OCI-LY7 (cell line): ENCODE results near the gene HOXD8.

Source experiments
- EZH2phosphoT487 ChIP-seq: fragments of 200-600 bp; sonication (generic); IDR thresholded peaks from 2 replicates; pipeline ENCODE4 v1.6.1; 2018; ENCODE audit warnings: low read depth, borderline replicate concordance, mild to moderate bottlenecking, mixed run types, antibody characterized with exemption, low read length, moderate library complexity, mixed read lengths
- TF ChIP-seq, protein P1 (sequence below): fragments of 200-600 bp; sonication (generic); conservative IDR thresholded peaks from 2 replicates; pipeline ENCODE4 v1.5.1; 2014; ENCODE audit warnings: mild to moderate bottlenecking, antibody characterized with exemption, low read length, moderate library complexity, mixed read lengths

DNA sequence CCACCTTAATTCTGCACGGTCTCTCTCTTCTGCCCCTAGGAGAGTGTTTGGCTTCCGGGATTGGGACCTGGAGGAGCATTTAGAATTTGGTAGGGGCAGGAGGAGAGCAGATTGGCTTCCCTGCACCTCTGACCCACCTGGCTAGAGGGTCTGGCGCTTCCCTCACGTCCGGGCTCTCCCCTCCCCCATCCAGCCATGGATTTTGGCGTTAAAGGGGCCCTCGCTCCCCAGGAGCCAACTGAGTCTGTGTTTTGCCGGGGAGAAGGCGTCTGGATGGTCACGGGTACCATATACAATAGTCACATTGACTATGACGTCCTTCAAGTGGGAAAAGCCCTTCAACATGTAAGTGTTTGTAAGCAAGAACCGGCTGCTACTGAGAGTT lies 34.2 kb downstream of the HOXD8 start:
- TF ChIP-seq, protein P1, sequence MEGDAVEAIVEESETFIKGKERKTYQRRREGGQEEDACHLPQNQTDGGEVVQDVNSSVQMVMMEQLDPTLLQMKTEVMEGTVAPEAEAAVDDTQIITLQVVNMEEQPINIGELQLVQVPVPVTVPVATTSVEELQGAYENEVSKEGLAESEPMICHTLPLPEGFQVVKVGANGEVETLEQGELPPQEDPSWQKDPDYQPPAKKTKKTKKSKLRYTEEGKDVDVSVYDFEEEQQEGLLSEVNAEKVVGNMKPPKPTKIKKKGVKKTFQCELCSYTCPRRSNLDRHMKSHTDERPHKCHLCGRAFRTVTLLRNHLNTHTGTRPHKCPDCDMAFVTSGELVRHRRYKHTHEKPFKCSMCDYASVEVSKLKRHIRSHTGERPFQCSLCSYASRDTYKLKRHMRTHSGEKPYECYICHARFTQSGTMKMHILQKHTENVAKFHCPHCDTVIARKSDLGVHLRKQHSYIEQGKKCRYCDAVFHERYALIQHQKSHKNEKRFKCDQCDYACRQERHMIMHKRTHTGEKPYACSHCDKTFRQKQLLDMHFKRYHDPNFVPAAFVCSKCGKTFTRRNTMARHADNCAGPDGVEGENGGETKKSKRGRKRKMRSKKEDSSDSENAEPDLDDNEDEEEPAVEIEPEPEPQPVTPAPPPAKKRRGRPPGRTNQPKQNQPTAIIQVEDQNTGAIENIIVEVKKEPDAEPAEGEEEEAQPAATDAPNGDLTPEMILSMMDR: no peak
- no peak for TF ChIP-seq EZH2phosphoT487
